ENCODE results near the gene MAU2. TPM values are rescaled to one million over a fixed set of nuclear protein-coding genes. Genes with fewer than 3 reads are reported as not detected.

Gene MAU2
- total RNA-seq, 1 experiment from 2014 or later, result 48.4 TPM

DNA sequence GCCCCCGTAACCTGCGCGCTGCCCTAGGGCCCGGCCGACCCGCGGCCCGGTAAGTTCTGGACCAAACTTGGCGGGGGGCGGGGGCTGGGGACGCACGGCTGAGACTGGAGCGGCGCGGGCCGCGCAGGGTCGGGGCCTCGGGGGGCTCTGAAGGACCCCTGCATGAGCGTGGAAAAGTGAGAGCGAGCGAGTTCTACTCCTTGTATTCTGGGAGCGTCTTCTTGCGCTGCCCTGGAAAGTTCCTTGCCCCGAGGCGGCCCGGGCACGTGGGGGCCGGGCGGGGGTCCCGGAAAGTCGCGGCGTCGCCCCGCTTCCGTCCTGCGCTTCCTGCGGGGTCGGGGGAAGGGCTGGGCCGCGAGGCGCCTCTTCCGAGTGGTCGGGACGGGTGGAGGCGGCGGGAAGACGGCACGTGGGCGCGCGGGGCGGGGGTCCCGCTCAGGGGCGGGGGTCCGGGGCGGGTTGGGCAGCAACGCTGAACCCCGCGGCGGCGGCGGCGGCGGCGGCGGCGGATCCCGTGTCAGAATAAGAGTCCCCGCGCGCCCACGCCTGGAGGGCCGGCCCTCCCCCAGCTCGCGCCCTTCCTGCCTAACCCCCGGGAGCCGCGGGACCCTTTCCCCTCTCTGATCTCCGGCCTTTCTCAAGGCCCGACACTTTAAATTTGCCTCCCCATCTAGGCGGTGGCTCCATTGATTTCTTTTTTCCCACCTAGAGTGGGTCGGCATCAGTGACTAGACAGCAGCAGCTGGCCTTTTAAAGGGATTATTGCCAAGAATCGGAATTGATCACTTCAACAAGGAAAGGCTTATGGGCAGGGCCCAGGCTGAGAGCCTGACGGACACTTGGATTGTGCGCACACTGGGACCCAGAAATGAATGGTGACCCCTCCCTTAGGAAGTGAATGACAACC is 85.6 kb downstream of the MAU2 start:
- H3K36me3 Mint-ChIP-seq (ENCODE audit: insufficient read depth in 1 of 3, low read depth in 3 of 3), result peaks cover 4 to 5% (median 4%) of the 10 kb centered on the region in 3 experiments; a peak in 6 of 7 replicates
- H3K27me3 Mint-ChIP-seq (ENCODE audit: low read depth), result no peaks in the 10 kb centered on the region
- Histone ChIP-seq H4K8ac (replicated peaks; ENCODE audit: insufficient read length, low read depth, low read length) (no peak overlapping the region), H3K27me3 (ENCODE audit: insufficient read depth, low read length) (no peaks in the 10 kb centered on the region), H4K5ac (ENCODE audit: insufficient read length, low read depth, low read length) (no peak overlapping the region), H3K56ac (ENCODE audit: insufficient read length, low read depth, low read length) (no peak overlapping the region), H2BK12ac (ENCODE audit: insufficient read length, low read depth, low read length) (no peak overlapping the region), H3K9me3 (ENCODE audit: control insufficient read depth, low read depth, low read length) (no peaks in the 10 kb centered on the region), H3K4ac (ENCODE audit: low read depth, low read length) (no peak overlapping the region), H3K23ac (ENCODE audit: insufficient read length, low read depth, low read length) (no peak overlapping the region), H3K4me2 (ENCODE audit: insufficient read depth, insufficient read length, low read length) (peak overlapping the region; percentile 97), H2BK15ac (ENCODE audit: low read depth, low read length) (no peak overlapping the region), H3K18ac (ENCODE audit: insufficient read length, low read depth, low read length) (peak overlapping the region; percentile 13), H3K14ac (ENCODE audit: insufficient read depth, low read length) (peak overlapping the region; percentile 82; the same call in 1 of the 2 replicates), H3K4me1 (ENCODE audit: insufficient read depth, low read length) (peaks cover 10% of the 10 kb centered on the region; the same call in 1 of the 2 replicates), H3K9ac (ENCODE audit: extremely low read depth, insufficient read length, low read length) (peak overlapping the region; percentile 72), H3K27ac (ENCODE audit: insufficient read length, low read depth, low read length) (no peak overlapping the region), H2BK120ac (ENCODE audit: low read depth, low read length, poor library complexity, severe bottlenecking) (no peak overlapping the region), H3T11ph (ENCODE audit: low read length) (no peak overlapping the region), H3K79me1 (ENCODE audit: insufficient read depth, low read depth, low read length, poor library complexity, severe bottlenecking) (peaks cover 8% of the 10 kb centered on the region), H2BK20ac (ENCODE audit: low read depth, low read length, poor library complexity, severe bottlenecking) (no peak overlapping the region), H2AFZ (ENCODE audit: low read length) (no peak overlapping the region), H4K20me1 (ENCODE audit: control insufficient read depth, insufficient read depth, insufficient read length) (peaks cover 3% of the 10 kb centered on the region), H2BK5ac (ENCODE audit: insufficient read length, low read length) (no peak overlapping the region), H2AK5ac (ENCODE audit: insufficient read length, low read length) (no peak overlapping the region), H3K79me2 (ENCODE audit: insufficient read depth, low read length) (peaks cover 40% of the 10 kb centered on the region), H4K91ac (ENCODE audit: insufficient read length, low read depth, low read length) (no peak overlapping the region), H3K23me2 (ENCODE audit: insufficient read length, low read depth, low read length, poor library complexity, severe bottlenecking) (peaks cover 12% of the 10 kb centered on the region)
- H3K4me3 Mint-ChIP-seq, result peak overlapping the region; percentile 93 to 98
- no peaks in the 10 kb centered on the region; a peak in 1 of 5 replicates for H3K9me3 Mint-ChIP-seq
- TF ChIP-seq, protein P1, sequence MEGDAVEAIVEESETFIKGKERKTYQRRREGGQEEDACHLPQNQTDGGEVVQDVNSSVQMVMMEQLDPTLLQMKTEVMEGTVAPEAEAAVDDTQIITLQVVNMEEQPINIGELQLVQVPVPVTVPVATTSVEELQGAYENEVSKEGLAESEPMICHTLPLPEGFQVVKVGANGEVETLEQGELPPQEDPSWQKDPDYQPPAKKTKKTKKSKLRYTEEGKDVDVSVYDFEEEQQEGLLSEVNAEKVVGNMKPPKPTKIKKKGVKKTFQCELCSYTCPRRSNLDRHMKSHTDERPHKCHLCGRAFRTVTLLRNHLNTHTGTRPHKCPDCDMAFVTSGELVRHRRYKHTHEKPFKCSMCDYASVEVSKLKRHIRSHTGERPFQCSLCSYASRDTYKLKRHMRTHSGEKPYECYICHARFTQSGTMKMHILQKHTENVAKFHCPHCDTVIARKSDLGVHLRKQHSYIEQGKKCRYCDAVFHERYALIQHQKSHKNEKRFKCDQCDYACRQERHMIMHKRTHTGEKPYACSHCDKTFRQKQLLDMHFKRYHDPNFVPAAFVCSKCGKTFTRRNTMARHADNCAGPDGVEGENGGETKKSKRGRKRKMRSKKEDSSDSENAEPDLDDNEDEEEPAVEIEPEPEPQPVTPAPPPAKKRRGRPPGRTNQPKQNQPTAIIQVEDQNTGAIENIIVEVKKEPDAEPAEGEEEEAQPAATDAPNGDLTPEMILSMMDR (conservative IDR thresholded peaks at IDR 0.05), result no peak
- peak overlapping the region; percentile 80 to 97 (median 85); a peak in 6 of 7 replicates for H3K27ac Mint-ChIP-seq
- H3K4me1 Mint-ChIP-seq, result peaks cover 50 to 53% of the 10 kb centered on the region in 2 experiments
- DNase-seq, result peak; percentile 51
- no CpG with 5 or more reads among the region's 87 CpGs for WGBS (ENCODE audit: extremely low coverage, insufficient read length, low lambda C conversion rate)

Measured in H9 (cell line).